ENCODE results near the gene WDR93. TPM values are rescaled to one million over a fixed set of nuclear protein-coding genes. Genes with fewer than 3 reads are reported as not detected.

The WDR93 gene
- total RNA-seq, 1 experiment from 2014 or later = not detected

DNA sequence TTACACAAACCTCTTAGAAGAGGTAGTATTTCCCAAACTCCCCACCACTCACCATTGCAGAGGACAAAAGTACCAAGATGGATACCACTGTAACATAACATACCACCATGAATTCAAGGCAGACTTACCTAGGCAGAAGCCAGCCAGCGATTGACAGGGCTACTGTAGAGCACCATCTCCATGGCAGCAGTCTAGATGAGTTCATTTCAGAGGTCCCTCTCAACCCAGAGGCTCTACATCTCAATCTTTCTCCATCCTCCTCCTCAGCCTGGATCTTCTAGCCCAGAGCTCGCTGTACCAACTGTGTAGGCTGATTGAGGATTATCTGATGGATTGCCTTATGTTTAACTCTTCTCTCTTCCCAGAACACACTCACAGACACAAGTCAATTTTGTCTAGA, 9.5 kb upstream of the WDR93 start (continued):
- TF ChIP-seq, protein P1, sequence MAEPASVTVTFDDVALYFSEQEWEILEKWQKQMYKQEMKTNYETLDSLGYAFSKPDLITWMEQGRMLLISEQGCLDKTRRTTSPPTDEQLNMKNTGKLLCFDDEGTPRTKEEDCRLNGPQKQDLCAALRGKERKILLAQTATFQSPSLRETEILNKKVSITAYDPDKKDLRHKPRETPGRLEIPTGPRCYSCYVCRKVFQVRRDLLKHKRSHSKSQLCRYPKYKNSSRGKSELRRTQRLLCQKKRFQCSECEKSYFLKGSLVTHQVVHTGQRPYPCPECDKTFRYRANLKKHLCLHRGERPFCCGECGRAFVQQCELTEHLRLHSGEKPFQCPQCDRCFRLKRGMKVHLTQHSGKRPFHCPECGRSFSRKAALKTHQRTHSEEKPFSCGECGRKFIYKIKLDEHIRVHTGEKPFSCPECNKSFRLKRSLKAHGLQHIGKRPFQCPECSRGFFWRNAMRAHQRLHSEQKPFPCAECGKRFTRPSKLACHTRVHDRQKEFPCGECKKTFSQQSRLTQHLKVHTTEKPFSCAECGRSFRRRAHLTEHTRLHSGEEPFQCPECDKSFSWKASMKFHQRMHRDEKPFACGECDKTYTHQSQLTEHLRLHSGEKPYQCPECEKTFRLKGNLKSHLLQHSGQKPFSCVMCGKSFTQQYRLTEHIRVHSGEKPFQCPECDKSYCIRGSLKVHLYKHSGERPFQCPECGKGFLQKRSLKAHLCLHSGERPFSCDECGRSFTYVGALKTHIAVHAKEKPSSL (CRISPR knock-in tag; conservative IDR thresholded peaks at IDR 0.05) = no peak
- TF ChIP-seq TP53 (CRISPR knock-in tag; IDR thresholded peaks at IDR 0.05) = no peak
- TF ChIP-seq OVOL2 (CRISPR knock-in tag; IDR thresholded peaks at IDR 0.05; ENCODE audit: borderline replicate concordance) = no peak
- TF ChIP-seq GTF2I (CRISPR knock-in tag; conservative IDR thresholded peaks at IDR 0.05) = no peak

DNA sequence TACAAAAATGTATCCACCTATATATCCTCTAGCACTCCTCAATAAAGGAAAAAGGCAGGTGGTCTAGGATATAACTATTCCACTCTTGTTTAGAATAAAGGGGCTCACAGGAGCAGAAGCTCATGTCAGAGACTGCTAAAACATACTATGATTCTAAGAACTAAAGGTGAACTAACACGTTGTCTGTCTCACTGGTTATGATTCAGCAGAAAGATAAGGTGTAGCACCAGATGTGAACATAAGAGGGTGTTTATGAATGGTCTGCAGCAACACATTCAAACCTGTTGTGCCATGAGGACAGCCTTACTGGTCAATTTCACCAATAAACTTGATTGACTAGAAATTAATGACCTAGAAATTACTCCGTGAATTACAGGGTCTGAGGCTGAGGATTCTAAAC, 4.6 kb upstream of the WDR93 start:
- Mint-ChIP-seq H3K36me3 (no peaks in the 10 kb centered on the region), H3K27ac (no peak overlapping the region), H3K4me3 (no peak overlapping the region), H3K27me3 (ENCODE audit: low read depth) (peaks cover 12% of the 10 kb centered on the region), H3K9me3 (no peaks in the 10 kb centered on the region), H3K4me1 (peaks cover 4% of the 10 kb centered on the region; the same call in 1 of the 2 replicates)
- no peak for TF ChIP-seq ZNF121 (CRISPR knock-in tag; IDR thresholded peaks at IDR 0.05)
- no peak for TF ChIP-seq EMX1 (CRISPR knock-in tag; IDR thresholded peaks at IDR 0.05)
- TF ChIP-seq, protein P2, sequence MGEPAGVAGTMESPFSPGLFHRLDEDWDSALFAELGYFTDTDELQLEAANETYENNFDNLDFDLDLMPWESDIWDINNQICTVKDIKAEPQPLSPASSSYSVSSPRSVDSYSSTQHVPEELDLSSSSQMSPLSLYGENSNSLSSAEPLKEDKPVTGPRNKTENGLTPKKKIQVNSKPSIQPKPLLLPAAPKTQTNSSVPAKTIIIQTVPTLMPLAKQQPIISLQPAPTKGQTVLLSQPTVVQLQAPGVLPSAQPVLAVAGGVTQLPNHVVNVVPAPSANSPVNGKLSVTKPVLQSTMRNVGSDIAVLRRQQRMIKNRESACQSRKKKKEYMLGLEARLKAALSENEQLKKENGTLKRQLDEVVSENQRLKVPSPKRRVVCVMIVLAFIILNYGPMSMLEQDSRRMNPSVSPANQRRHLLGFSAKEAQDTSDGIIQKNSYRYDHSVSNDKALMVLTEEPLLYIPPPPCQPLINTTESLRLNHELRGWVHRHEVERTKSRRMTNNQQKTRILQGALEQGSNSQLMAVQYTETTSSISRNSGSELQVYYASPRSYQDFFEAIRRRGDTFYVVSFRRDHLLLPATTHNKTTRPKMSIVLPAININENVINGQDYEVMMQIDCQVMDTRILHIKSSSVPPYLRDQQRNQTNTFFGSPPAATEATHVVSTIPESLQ (CRISPR knock-in tag; IDR thresholded peaks at IDR 0.05) = no peak
- TF ChIP-seq NR3C1 (CRISPR knock-in tag; conservative IDR thresholded peaks at IDR 0.05; ENCODE audit: low read depth) = no peak
- TF ChIP-seq, protein P3, sequence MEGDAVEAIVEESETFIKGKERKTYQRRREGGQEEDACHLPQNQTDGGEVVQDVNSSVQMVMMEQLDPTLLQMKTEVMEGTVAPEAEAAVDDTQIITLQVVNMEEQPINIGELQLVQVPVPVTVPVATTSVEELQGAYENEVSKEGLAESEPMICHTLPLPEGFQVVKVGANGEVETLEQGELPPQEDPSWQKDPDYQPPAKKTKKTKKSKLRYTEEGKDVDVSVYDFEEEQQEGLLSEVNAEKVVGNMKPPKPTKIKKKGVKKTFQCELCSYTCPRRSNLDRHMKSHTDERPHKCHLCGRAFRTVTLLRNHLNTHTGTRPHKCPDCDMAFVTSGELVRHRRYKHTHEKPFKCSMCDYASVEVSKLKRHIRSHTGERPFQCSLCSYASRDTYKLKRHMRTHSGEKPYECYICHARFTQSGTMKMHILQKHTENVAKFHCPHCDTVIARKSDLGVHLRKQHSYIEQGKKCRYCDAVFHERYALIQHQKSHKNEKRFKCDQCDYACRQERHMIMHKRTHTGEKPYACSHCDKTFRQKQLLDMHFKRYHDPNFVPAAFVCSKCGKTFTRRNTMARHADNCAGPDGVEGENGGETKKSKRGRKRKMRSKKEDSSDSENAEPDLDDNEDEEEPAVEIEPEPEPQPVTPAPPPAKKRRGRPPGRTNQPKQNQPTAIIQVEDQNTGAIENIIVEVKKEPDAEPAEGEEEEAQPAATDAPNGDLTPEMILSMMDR (IDR thresholded peaks at IDR 0.05) = no peak
- ATAC-seq (no peak), DNase-seq (ENCODE audit: low spot score) (no peak)
- ChIA-PET CTCF (interaction anchor here (1.5 kb wide), 1 partner anchor 13 kb away, joined by 4 read pairs; no protein-coding TSS in a partner anchor), POLR2A (no interaction called here)

DNA sequence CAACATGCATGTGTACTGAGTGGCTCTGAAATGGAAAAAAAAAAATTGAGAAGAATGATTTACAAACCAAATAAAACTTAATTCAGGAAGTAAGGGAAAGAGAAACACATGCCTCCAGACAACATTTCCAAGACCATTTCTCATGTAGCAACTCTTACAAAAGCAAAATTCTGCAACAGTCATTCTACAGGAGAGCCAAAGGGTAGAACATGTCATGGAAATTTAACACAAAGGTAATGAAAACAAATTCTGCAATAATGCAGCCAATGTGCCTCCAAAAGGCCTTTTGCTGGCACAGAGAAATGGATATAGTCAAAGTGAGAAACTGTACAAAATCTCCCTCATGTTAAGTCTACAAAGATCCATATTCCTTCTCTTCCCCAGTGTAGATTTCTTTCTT, 4.1 kb upstream of the WDR93 start:
- ATAC-seq = no peak
- ChIA-PET POLR2A (no interaction called here), CTCF (interaction anchor here (1.5 kb wide), 1 partner anchor 13 kb away, joined by 4 read pairs; no protein-coding TSS in a partner anchor)
- DNase-seq (ENCODE audit: low spot score) = no peak
- H3K9me3 Mint-ChIP-seq = no peaks in the 10 kb centered on the region
- H3K27me3 Mint-ChIP-seq (ENCODE audit: low read depth) = peaks cover 14% of the 10 kb centered on the region
- H3K27ac Mint-ChIP-seq = no peak overlapping the region
- H3K4me1 Mint-ChIP-seq = peaks cover 4% of the 10 kb centered on the region; the same call in 1 of the 2 replicates
- H3K36me3 Mint-ChIP-seq = no peaks in the 10 kb centered on the region
- no peak overlapping the region for H3K4me3 Mint-ChIP-seq
- TF ChIP-seq ZNF396 (CRISPR knock-in tag; IDR thresholded peaks at IDR 0.05; ENCODE audit: borderline replicate concordance) (no peak), GABPB1 (CRISPR knock-in tag; IDR thresholded peaks at IDR 0.05) (no peak), NR2C2 (CRISPR knock-in tag; IDR thresholded peaks at IDR 0.05) (no peak), ETV6 (CRISPR knock-in tag; IDR thresholded peaks at IDR 0.05) (no peak), SOX15 (CRISPR knock-in tag; IDR thresholded peaks at IDR 0.05) (no peak), JUN (CRISPR knock-in tag; IDR thresholded peaks at IDR 0.05) (no peak)
- TF ChIP-seq, protein P4, sequence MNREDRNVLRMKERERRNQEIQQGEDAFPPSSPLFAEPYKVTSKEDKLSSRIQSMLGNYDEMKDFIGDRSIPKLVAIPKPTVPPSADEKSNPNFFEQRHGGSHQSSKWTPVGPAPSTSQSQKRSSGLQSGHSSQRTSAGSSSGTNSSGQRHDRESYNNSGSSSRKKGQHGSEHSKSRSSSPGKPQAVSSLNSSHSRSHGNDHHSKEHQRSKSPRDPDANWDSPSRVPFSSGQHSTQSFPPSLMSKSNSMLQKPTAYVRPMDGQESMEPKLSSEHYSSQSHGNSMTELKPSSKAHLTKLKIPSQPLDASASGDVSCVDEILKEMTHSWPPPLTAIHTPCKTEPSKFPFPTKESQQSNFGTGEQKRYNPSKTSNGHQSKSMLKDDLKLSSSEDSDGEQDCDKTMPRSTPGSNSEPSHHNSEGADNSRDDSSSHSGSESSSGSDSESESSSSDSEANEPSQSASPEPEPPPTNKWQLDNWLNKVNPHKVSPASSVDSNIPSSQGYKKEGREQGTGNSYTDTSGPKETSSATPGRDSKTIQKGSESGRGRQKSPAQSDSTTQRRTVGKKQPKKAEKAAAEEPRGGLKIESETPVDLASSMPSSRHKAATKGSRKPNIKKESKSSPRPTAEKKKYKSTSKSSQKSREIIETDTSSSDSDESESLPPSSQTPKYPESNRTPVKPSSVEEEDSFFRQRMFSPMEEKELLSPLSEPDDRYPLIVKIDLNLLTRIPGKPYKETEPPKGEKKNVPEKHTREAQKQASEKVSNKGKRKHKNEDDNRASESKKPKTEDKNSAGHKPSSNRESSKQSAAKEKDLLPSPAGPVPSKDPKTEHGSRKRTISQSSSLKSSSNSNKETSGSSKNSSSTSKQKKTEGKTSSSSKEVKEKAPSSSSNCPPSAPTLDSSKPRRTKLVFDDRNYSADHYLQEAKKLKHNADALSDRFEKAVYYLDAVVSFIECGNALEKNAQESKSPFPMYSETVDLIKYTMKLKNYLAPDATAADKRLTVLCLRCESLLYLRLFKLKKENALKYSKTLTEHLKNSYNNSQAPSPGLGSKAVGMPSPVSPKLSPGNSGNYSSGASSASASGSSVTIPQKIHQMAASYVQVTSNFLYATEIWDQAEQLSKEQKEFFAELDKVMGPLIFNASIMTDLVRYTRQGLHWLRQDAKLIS (CRISPR knock-in tag; IDR thresholded peaks at IDR 0.05; ENCODE audit: borderline replicate concordance) = no peak
- TF ChIP-seq, protein P5, sequence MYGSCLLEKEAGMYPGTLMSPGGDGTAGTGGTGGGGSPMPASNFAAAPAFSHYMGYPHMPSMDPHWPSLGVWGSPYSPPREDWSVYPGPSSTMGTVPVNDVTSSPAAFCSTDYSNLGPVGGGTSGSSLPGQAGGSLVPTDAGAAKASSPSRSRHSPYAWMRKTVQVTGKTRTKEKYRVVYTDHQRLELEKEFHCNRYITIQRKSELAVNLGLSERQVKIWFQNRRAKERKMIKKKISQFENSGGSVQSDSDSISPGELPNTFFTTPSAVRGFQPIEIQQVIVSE (CRISPR knock-in tag; IDR thresholded peaks at IDR 0.05; ENCODE audit: borderline replicate concordance) = no peak
- TF ChIP-seq, protein P6, sequence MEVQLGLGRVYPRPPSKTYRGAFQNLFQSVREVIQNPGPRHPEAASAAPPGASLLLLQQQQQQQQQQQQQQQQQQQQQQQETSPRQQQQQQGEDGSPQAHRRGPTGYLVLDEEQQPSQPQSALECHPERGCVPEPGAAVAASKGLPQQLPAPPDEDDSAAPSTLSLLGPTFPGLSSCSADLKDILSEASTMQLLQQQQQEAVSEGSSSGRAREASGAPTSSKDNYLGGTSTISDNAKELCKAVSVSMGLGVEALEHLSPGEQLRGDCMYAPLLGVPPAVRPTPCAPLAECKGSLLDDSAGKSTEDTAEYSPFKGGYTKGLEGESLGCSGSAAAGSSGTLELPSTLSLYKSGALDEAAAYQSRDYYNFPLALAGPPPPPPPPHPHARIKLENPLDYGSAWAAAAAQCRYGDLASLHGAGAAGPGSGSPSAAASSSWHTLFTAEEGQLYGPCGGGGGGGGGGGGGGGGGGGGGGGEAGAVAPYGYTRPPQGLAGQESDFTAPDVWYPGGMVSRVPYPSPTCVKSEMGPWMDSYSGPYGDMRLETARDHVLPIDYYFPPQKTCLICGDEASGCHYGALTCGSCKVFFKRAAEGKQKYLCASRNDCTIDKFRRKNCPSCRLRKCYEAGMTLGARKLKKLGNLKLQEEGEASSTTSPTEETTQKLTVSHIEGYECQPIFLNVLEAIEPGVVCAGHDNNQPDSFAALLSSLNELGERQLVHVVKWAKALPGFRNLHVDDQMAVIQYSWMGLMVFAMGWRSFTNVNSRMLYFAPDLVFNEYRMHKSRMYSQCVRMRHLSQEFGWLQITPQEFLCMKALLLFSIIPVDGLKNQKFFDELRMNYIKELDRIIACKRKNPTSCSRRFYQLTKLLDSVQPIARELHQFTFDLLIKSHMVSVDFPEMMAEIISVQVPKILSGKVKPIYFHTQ (CRISPR knock-in tag; IDR thresholded peaks at IDR 0.05) = no peak
- TF ChIP-seq, protein P7, sequence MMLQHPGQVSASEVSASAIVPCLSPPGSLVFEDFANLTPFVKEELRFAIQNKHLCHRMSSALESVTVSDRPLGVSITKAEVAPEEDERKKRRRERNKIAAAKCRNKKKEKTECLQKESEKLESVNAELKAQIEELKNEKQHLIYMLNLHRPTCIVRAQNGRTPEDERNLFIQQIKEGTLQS (CRISPR knock-in tag; conservative IDR thresholded peaks at IDR 0.05) = no peak

All from WTC11 (cell line).